GM12878 (cell line): ENCODE results near the gene RAD18. TPM values are rescaled to one million over a fixed set of nuclear protein-coding genes. Genes with fewer than 3 reads are reported as not detected.

ENCODE experiments used
- ATAC-seq: fragments of 200-7000 bp; cut with Tn5 transposase; 3 replicates; pipeline ENCODE4 v1.9.1; 2020; ENCODE audit warnings: mild to moderate bottlenecking, moderate library complexity
- BruUV-seq: library from RNA; stranded (reverse); fragments of 400-500 nt; replicated peaks from 2 replicates; lab custom pipeline; 2021; lab: Mats Ljungman, UMichigan
- CTCF ChIA-PET: fragments of 300-600 bp; sonication (Branson Sonifier 250); formaldehyde crosslinking; extraction: SDS; loops from one replicate; lab custom pipeline; 2021; ENCODE audit warnings: inconsistent platforms; lab: Yijun Ruan, JAX
- POLR2A ChIA-PET: fragments of 350-600 bp; formaldehyde crosslinking; extraction: SDS; loops from one replicate; lab custom pipeline; 2021; ENCODE audit warnings: inconsistent platforms; lab: Charles Lee
- RAD21 ChIA-PET: fragments of 300-600 bp; sonication (Branson Sonifier 250); formaldehyde crosslinking; loops from one replicate; lab custom pipeline; 2023; ENCODE audit warnings: antibody characterized with exemption; ENCODE audit not compliant: unreplicated experiment; lab: Charles Lee
- SMC1A ChIA-PET: fragments of 300-600 bp; sonication (Branson Sonifier 250); formaldehyde crosslinking; loops from one replicate; lab custom pipeline; 2023; ENCODE audit not compliant: unreplicated experiment, uncharacterized antibody; lab: Charles Lee
- DNase-seq: peaks from one replicate; pipeline ENCODE4 v3.0.0-alpha.2; 2011; ENCODE audit warnings: low read depth, low spot score
- FAIRE-seq: peaks from 3 replicates; lab custom pipeline; 2011; peaks lifted over from hg19 to GRCh38; lab: Jason Lieb, UNC
- H2AFZ ChIP-seq: 2 replicates; pipeline ENCODE4 v1.6.0; 2011; ENCODE audit warnings: low read depth, low read length, control low read depth; ENCODE audit not compliant: control insufficient read depth
- H3K27ac ChIP-seq: 2 replicates; pipeline ENCODE4 v1.5.1; 2011; ENCODE audit warnings: control low read depth; ENCODE audit not compliant: control insufficient read depth, insufficient read depth
- H3K27me3 ChIP-seq, 2 experiments: replicated peaks in 1 of 2; 2 replicates each; pipeline versions ENCODE4 v1.6.0 to v1.6.1; 2011; ENCODE audit warnings: low read length in 1 of 2; ENCODE audit not compliant: control insufficient read depth in 2 of 2, insufficient read depth in 2 of 2
- H3K36me3 ChIP-seq, 2 experiments: 2 replicates each; pipeline ENCODE4 v1.5.1; 2011; ENCODE audit warnings: low read length in 1 of 2; ENCODE audit not compliant: control insufficient read depth in 2 of 2, insufficient read depth in 2 of 2
- H3K4me1 ChIP-seq: 2 replicates; pipeline ENCODE4 v1.6.1; 2011; ENCODE audit warnings: mild to moderate bottlenecking, low read length, moderate library complexity, mixed read lengths; ENCODE audit not compliant: control insufficient read depth, insufficient read depth
- H3K4me2 ChIP-seq: 2 replicates; pipeline ENCODE4 v1.6.0; 2011; ENCODE audit warnings: control low read depth; ENCODE audit not compliant: control insufficient read depth, insufficient read depth
- H3K4me3 ChIP-seq: fragments of 200-600 bp; sonication (generic); 2 replicates; pipeline ENCODE4 v1.5.1; 2016
- H3K79me2 ChIP-seq: 2 replicates; pipeline ENCODE4 v1.6.0; 2011; ENCODE audit warnings: low read length; ENCODE audit not compliant: control insufficient read depth, insufficient read depth
- H3K9ac ChIP-seq: 2 replicates; pipeline ENCODE4 v1.8.0; 2011; ENCODE audit warnings: low read length, control low read depth, mixed read lengths; ENCODE audit not compliant: control insufficient read depth, insufficient read depth
- H3K9me3 ChIP-seq: replicated peaks from 3 replicates; pipeline ENCODE4 v1.5.1; 2011; ENCODE audit warnings: mild to moderate bottlenecking, low read length; ENCODE audit not compliant: control insufficient read depth, insufficient read depth
- H4K20me1 ChIP-seq: 2 replicates; pipeline ENCODE4 v1.6.0; 2011; ENCODE audit not compliant: control insufficient read depth, insufficient read depth
- BHLHE40 ChIP-seq, 2 experiments: fragments of 450-650 bp in 1 of 2; IDR thresholded peaks; 2 replicates each; pipeline ENCODE4 v1.6.1; 2011 to 2017; ENCODE audit warnings: low read depth in 2 of 2, borderline replicate concordance in 1 of 2, improper control_type of control experiment in 1 of 2, low read length in 1 of 2, mild to moderate bottlenecking in 1 of 2
- BMI1 ChIP-seq: fragments of 450-650 bp; IDR thresholded peaks from 2 replicates; pipeline ENCODE4 v1.6.1; 2016; ENCODE audit warnings: mild to moderate bottlenecking, moderate library complexity, borderline replicate concordance
- CUX1 ChIP-seq: IDR thresholded peaks from 2 replicates; pipeline ENCODE4 v1.6.1; 2012; ENCODE audit warnings: improper control_type of control experiment, low read depth, low read length; ENCODE audit not compliant: insufficient replicate concordance
- HDAC6 ChIP-seq: fragments of 200-600 bp; sonication (generic); IDR thresholded peaks from one replicate; pipeline ENCODE4 v1.8.0; 2017; ENCODE audit warnings: antibody characterized with exemption; ENCODE audit not compliant: unreplicated experiment
- IKZF1 ChIP-seq: fragments of 450-650 bp; conservative IDR thresholded peaks from 2 replicates; pipeline ENCODE4 v1.6.1; 2017; ENCODE audit warnings: antibody characterized with exemption, mild to moderate bottlenecking
- IKZF2 ChIP-seq, 2 experiments: fragments of 450-650 bp; IDR thresholded peaks; 2 replicates each; pipeline ENCODE4 v1.6.1; 2017; ENCODE audit warnings: mild to moderate bottlenecking in 2 of 2, moderate library complexity in 2 of 2
- IRF4 ChIP-seq: IDR thresholded peaks from 2 replicates; pipeline ENCODE4 v1.6.1; 2011; ENCODE audit warnings: low read depth, low read length
- MEF2B ChIP-seq: fragments of 450-650 bp; IDR thresholded peaks from 2 replicates; pipeline ENCODE4 v1.6.1; 2018; ENCODE audit warnings: mild to moderate bottlenecking, moderate library complexity; ENCODE audit not compliant: partially characterized antibody, poor library complexity, severe bottlenecking
- RELA ChIP-seq: fragments of 450-650 bp; IDR thresholded peaks from 2 replicates; pipeline ENCODE4 v1.8.0; 2014; ENCODE audit warnings: borderline replicate concordance; ENCODE audit not compliant: partially characterized antibody
- SMC3 ChIP-seq: IDR thresholded peaks from 2 replicates; pipeline ENCODE4 v1.6.1; 2011; ENCODE audit warnings: low read length, improper control_type of control experiment, borderline replicate concordance
- SPI1 ChIP-seq: IDR thresholded peaks from 2 replicates; pipeline ENCODE4 v1.6.1; 2011; ENCODE audit warnings: low read depth, mild to moderate bottlenecking, low read length, moderate library complexity, borderline replicate concordance; ENCODE audit not compliant: insufficient read depth
- SUZ12 ChIP-seq: fragments of 200-600 bp; sonication (generic); IDR thresholded peaks from one replicate; pipeline ENCODE4 v1.6.1; 2018; ENCODE audit warnings: antibody characterized with exemption, mild to moderate bottlenecking; ENCODE audit not compliant: unreplicated experiment
- TCF12 ChIP-seq: IDR thresholded peaks from 2 replicates; pipeline ENCODE4 v1.6.1; 2011; ENCODE audit warnings: low read depth, mild to moderate bottlenecking, low read length
- ZNF622 ChIP-seq: fragments of 450-650 bp; IDR thresholded peaks from 2 replicates; pipeline ENCODE4 v1.6.1; 2017; ENCODE audit warnings: mild to moderate bottlenecking, inconsistent platforms
- ZSCAN29 ChIP-seq: fragments of 450-650 bp; IDR thresholded peaks from 2 replicates; pipeline ENCODE4 v1.6.1; 2017; ENCODE audit warnings: mild to moderate bottlenecking, moderate library complexity
- WGBS: methylation state at CpG from one replicate; pipeline ENCODE4 v1.1.6; 2016; ENCODE audit warnings: low lambda C conversion rate; ENCODE audit not compliant: insufficient replicate concordance, insufficient coverage; ENCODE audit errors: missing lambda C conversion rate; 5-methylcytosine and 5-hydroxymethylcytosine counted together
- in situ Hi-C: fragments of 300-500 bp; cut with MboI; formaldehyde crosslinking; loops from 9 replicates; pipeline ENCODE4 v1.14.3; 2018; ENCODE audit warnings: mixed read lengths
- intact Hi-C: fragments of 100-400 bp; cut with micrococcal nuclease; formaldehyde crosslinking; loops from one replicate; pipeline ENCODE4 v1.14.2; 2022; ENCODE audit not compliant: unreplicated experiment
- polyA plus RNA-seq, 11 experiments: library from polyadenylated mRNA; depleted of rRNA in 4 of 11; unstranded in 6 of 11; stranded (reverse) in 5 of 11; fragments of >200 nt; fragmentation: Nextera tagmentation in 4 of 11; fragmentation: Illumina TruSeq in 1 of 11; extraction: Ambion mirVana in 4 of 11; extraction: Trizol in 1 of 11; gene quantifications; 1 replicate in 1 of 11; 2 replicates in 10 of 11; pipeline versions ENCODE4 v1.2.1 to v1.2.3, GENCODE V29; 2011 to 2016; ENCODE audit warnings: inconsistent platforms in 2 of 11, missing spikeins in 2 of 11, low read depth in 1 of 11
- total RNA-seq, 4 experiments: library from RNA; depleted of rRNA in 3 of 4; stranded (reverse); fragments of >200 nt in 3 of 4; fragmentation: Illumina TruSeq in 1 of 4; extraction: Trizol in 1 of 4; gene quantifications; 2 replicates each; pipeline versions ENCODE4 v1.2.1 to v1.2.3, GENCODE V29; 2013 to 2021
- TF ChIP-seq, protein P1 (sequence below): IDR thresholded peaks from 2 replicates; pipeline ENCODE4 v1.6.1; 2012; ENCODE audit warnings: low read depth, low read length, improper control_type of control experiment
- TF ChIP-seq, protein P2 (sequence below): fragments of 450-650 bp; IDR thresholded peaks from 2 replicates; pipeline ENCODE4 v1.6.1; 2017; ENCODE audit warnings: mild to moderate bottlenecking

RAD18 gene
- total and polyA plus RNA-seq, 10 of the 15 experiments (the other 5 are each of a cell fraction or from before 2014, with no cell fraction given), result 8.7 to 38.6 (median 19.2) TPM

DNA sequence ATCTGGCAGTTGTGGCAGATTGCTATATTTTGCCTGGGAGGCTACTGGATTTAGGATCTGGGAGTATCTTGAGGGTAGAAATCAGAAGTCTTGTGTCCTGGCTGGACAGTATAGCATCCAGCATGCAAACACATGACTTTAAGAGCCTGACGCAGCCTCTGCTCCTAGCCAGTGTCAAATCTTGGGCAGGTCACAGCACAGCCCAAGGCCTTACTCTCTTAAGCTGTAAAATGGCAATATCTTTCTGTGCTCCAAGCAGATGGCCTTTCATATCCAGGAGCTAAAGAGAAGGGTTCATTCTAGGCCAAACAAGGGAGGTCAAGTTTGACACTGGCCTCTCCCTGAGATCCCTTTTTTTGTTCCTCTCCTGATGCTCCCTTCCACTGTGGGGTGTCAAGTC lies 19.8 kb upstream of the RAD18 start (continued):
- TF ChIP-seq ZSCAN29 (no peak), CUX1 (no peak), ZNF622 (no peak), RELA (no peak), SMC3 (no peak), IKZF1 (no peak)

GRCh38 chr3:8982509-8982908 lies 19.2 kb upstream of the RAD18 start:
- H3K79me2 ChIP-seq, result no peaks in the 10 kb centered on the region
- no peak overlapping the region for H3K9ac ChIP-seq
- H3K27ac ChIP-seq, result no peak overlapping the region
- FAIRE-seq (no peak), ATAC-seq (peak; percentile 37; the same call in 2 of the 3 replicates), DNase-seq (no peak)
- H3K9me3 ChIP-seq, result no peaks in the 10 kb centered on the region; the same call in 2 of the 3 replicates
- 26% methylated on average over 4 of the region's 5 CpGs for WGBS
- intact Hi-C loops (no loop called here), in situ Hi-C loops (no loop called here)
- no peaks in the 10 kb centered on the region for H3K36me3 ChIP-seq
- SMC1A ChIA-PET, result no interaction called here
- RAD21 ChIA-PET, result no interaction called here
- no peak overlapping the region for H3K4me3 ChIP-seq
- CTCF ChIA-PET, result no interaction called here
- TF ChIP-seq TCF12 (no peak), SUZ12 (no peak), IKZF2 (IDR thresholded peaks at IDR 0.05) (peak in 1 of 2 experiments; percentile 32; a peak in 2 of 4 replicates), BMI1 (no peak), MEF2B (no peak), IRF4 (peak; percentile 66; the same call in 1 of the 2 replicates), HDAC6 (no peak), SPI1 (peak; percentile 86), BHLHE40 (IDR thresholded peaks at IDR 0.05; ENCODE audit: borderline replicate concordance in 1 of 2, low read depth in 2 of 2, low read length in 1 of 2) (no peak)
- TF ChIP-seq, protein P1, sequence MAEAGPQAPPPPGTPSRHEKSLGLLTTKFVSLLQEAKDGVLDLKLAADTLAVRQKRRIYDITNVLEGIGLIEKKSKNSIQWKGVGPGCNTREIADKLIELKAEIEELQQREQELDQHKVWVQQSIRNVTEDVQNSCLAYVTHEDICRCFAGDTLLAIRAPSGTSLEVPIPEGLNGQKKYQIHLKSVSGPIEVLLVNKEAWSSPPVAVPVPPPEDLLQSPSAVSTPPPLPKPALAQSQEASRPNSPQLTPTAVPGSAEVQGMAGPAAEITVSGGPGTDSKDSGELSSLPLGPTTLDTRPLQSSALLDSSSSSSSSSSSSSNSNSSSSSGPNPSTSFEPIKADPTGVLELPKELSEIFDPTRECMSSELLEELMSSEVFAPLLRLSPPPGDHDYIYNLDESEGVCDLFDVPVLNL, result no peak
- TF ChIP-seq, protein P2, sequence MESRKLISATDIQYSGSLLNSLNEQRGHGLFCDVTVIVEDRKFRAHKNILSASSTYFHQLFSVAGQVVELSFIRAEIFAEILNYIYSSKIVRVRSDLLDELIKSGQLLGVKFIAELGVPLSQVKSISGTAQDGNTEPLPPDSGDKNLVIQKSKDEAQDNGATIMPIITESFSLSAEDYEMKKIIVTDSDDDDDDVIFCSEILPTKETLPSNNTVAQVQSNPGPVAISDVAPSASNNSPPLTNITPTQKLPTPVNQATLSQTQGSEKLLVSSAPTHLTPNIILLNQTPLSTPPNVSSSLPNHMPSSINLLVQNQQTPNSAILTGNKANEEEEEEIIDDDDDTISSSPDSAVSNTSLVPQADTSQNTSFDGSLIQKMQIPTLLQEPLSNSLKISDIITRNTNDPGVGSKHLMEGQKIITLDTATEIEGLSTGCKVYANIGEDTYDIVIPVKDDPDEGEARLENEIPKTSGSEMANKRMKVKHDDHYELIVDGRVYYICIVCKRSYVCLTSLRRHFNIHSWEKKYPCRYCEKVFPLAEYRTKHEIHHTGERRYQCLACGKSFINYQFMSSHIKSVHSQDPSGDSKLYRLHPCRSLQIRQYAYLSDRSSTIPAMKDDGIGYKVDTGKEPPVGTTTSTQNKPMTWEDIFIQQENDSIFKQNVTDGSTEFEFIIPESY, result no peak
- TF ChIP-seq, all 136 proteins: peak for 3
- H2AFZ ChIP-seq, result no peak overlapping the region
- no TSS peak for BruUV-seq
- no peaks in the 10 kb centered on the region for H4K20me1 ChIP-seq
- POLR2A ChIA-PET, result no interaction called here
- H3K4me2 ChIP-seq, result no peak overlapping the region
- H3K4me1 ChIP-seq, result no peaks in the 10 kb centered on the region
- H3K27me3 ChIP-seq, result peaks cover 0 to 2% of the 10 kb centered on the region in 2 experiments; a peak in 2 of 4 replicates
